SK-N-SH (cell line): ENCODE data around the gene AEBP2. TPM values are rescaled to one million over a fixed set of nuclear protein-coding genes. Genes with fewer than 3 reads are reported as not detected.
A peak's percentile ranks its signal among the peaks of the same experiment; 100 is the strongest.

Experiments
- CTCF ChIA-PET: fragments of 300-600, 350-600 bp; formaldehyde crosslinking; extraction: SDS; loops from one replicate; lab custom pipeline; 2021; lab: Yijun Ruan, JAX
- POLR2A ChIA-PET: fragments of 350-600 bp; sonication (Branson Sonifier 250); formaldehyde crosslinking; extraction: SDS; loops from one replicate; lab custom pipeline; 2020; ENCODE audit warnings: antibody characterized with exemption, inconsistent platforms; lab: Yijun Ruan, JAX
- DNase-seq: peaks from one replicate; pipeline ENCODE4 v3.0.0; 2012
- H2AFZ ChIP-seq: fragments of 200-600 bp; sonication (generic); 2 replicates; pipeline ENCODE4 v1.8.1; 2016; ENCODE audit warnings: antibody characterized with exemption, mild to moderate bottlenecking, low read depth
- H3F3A ChIP-seq: fragments of 200-600 bp; sonication (generic); replicated peaks from 2 replicates; pipeline ENCODE3; 2016; ENCODE audit warnings: antibody characterized with exemption, mild to moderate bottlenecking; ENCODE audit not compliant: insufficient read depth
- H3K27ac ChIP-seq, 2 experiments: fragments of 200-500 bp in 1 of 2; fragments of 200-600 bp in 1 of 2; sonication (Bioruptor generic) in 1 of 2; sonication (generic), shearing (Covaris generic) in 1 of 2; 2 replicates each; pipeline versions ENCODE4 v1.5.1 to v1.6.1; 2014 to 2016; ENCODE audit warnings: low read depth in 2 of 2, inconsistent platforms in 1 of 2, low read length in 1 of 2, mild to moderate bottlenecking in 1 of 2, mixed read lengths in 1 of 2
- H3K27me3 ChIP-seq: fragments of 200-600 bp; sonication (generic), shearing (Covaris generic); 2 replicates; pipeline ENCODE4 v1.6.1; 2016; ENCODE audit warnings: mixed run types; ENCODE audit not compliant: insufficient read depth
- H3K36me3 ChIP-seq, 2 experiments: fragments of 200-500 bp in 1 of 2; fragments of 200-600 bp in 1 of 2; sonication (Bioruptor generic) in 1 of 2; sonication (generic) in 1 of 2; replicated peaks in 1 of 2; 2 replicates each; pipeline versions ENCODE3 to v1.5.1; 2014 to 2016; ENCODE audit warnings: low read length in 1 of 2, mild to moderate bottlenecking in 1 of 2; ENCODE audit not compliant: insufficient read depth in 2 of 2, control insufficient read depth in 1 of 2
- H3K4me1 ChIP-seq, 2 experiments: fragments of 200-500 bp in 1 of 2; fragments of 200-600 bp in 1 of 2; sonication (Bioruptor generic) in 1 of 2; sonication (generic), shearing (Covaris generic) in 1 of 2; 2 replicates each; pipeline versions ENCODE4 v1.5.1 to v1.6.1; 2014 to 2016; ENCODE audit warnings: low read depth in 1 of 2, low read length in 1 of 2, mixed run types in 1 of 2; ENCODE audit not compliant: insufficient read depth in 2 of 2, control insufficient read depth in 1 of 2
- H3K4me2 ChIP-seq: fragments of 200-600 bp; sonication (generic), shearing (Covaris generic); 2 replicates; pipeline ENCODE4 v1.6.1; 2017; ENCODE audit warnings: mixed run types
- H3K4me3 ChIP-seq, 2 experiments: fragments of 200-500 bp in 1 of 2; fragments of 200-600 bp in 1 of 2; sonication (Bioruptor generic) in 1 of 2; sonication (generic), shearing (Covaris generic) in 1 of 2; 2 replicates each; pipeline versions ENCODE4 v1.5.1 to v1.8.1; 2014 to 2016; ENCODE audit warnings: low read depth in 2 of 2, inconsistent platforms in 1 of 2, low read length in 1 of 2, mild to moderate bottlenecking in 1 of 2, mixed read lengths in 1 of 2, moderate library complexity in 1 of 2
- H3K79me2 ChIP-seq: fragments of 200-600 bp; sonication (generic); 2 replicates; pipeline ENCODE4 v1.8.1; 2017; ENCODE audit warnings: mild to moderate bottlenecking; ENCODE audit not compliant: insufficient read depth
- H3K9ac ChIP-seq: fragments of 200-600 bp; sonication (generic); 2 replicates; pipeline ENCODE4 v1.6.1; 2017; ENCODE audit warnings: mixed run types
- H3K9me2 ChIP-seq: fragments of 200-600 bp; sonication (generic); 2 replicates; pipeline ENCODE4 v1.6.1; 2017; ENCODE audit warnings: mixed run types
- H3K9me3 ChIP-seq: fragments of 200-600 bp; sonication (generic); 2 replicates; pipeline ENCODE4 v1.6.1; 2017; ENCODE audit warnings: mixed run types, mild to moderate bottlenecking, moderate library complexity
- H4K20me1 ChIP-seq: fragments of 200-600 bp; sonication (generic); 2 replicates; pipeline ENCODE4 v1.6.1; 2017; ENCODE audit warnings: mild to moderate bottlenecking, mixed run types; ENCODE audit not compliant: insufficient read depth
- EP300 ChIP-seq, 2 experiments: IDR thresholded peaks; 2 replicates each; pipeline versions ENCODE4 v1.4.0 to v1.6.1; 2012; ENCODE audit warnings: borderline replicate concordance in 1 of 2, low read depth in 1 of 2, low read length in 1 of 2
- FOSL2 ChIP-seq: IDR thresholded peaks from 2 replicates; pipeline ENCODE4 v1.4.0; 2012; ENCODE audit warnings: low read depth, mild to moderate bottlenecking, moderate library complexity, borderline replicate concordance
- GABPA ChIP-seq: IDR thresholded peaks from 2 replicates; pipeline ENCODE4 v1.4.0; 2012; ENCODE audit warnings: low read depth, mild to moderate bottlenecking
- GATA2 ChIP-seq: sonication (generic); formaldehyde crosslinking; IDR thresholded peaks from 2 replicates; pipeline ENCODE4 v1.5.0; 2020; ENCODE audit warnings: mild to moderate bottlenecking, missing genetic modification reagents
- IRF3 ChIP-seq: fragments of 150-350 bp; IDR thresholded peaks from 2 replicates; pipeline ENCODE4 v1.6.1; 2016; ENCODE audit warnings: mild to moderate bottlenecking, low read depth, low read length
- JUND ChIP-seq: IDR thresholded peaks from 2 replicates; pipeline ENCODE4 v1.4.0; 2012
- MAX ChIP-seq: IDR thresholded peaks from 2 replicates; pipeline ENCODE4 v1.4.0; 2012; ENCODE audit warnings: low read depth
- MEF2A ChIP-seq: IDR thresholded peaks from 2 replicates; pipeline ENCODE4 v1.4.0; 2012; ENCODE audit warnings: low read depth, borderline replicate concordance
- MXI1 ChIP-seq: IDR thresholded peaks from 2 replicates; pipeline ENCODE4 v1.6.1; 2012; ENCODE audit warnings: mild to moderate bottlenecking, low read depth, low read length, improper control_type of control experiment
- PBX3 ChIP-seq: IDR thresholded peaks from 2 replicates; pipeline ENCODE4; 2012
- RAD21 ChIP-seq: IDR thresholded peaks from 2 replicates; pipeline ENCODE4 v1.6.1; 2012; ENCODE audit warnings: mild to moderate bottlenecking, low read length
- REST ChIP-seq: IDR thresholded peaks from 2 replicates; pipeline ENCODE4 v1.6.1; 2012; ENCODE audit warnings: mild to moderate bottlenecking, low read depth, low read length, moderate library complexity
- RXRA ChIP-seq: IDR thresholded peaks from 2 replicates; pipeline ENCODE4 v1.4.0; 2012; ENCODE audit warnings: low read depth, mild to moderate bottlenecking, borderline replicate concordance
- SIN3A ChIP-seq: IDR thresholded peaks from 2 replicates; pipeline ENCODE4 v1.6.1; 2012; ENCODE audit warnings: low read depth, mild to moderate bottlenecking, low read length, moderate library complexity, borderline replicate concordance
- SMC3 ChIP-seq: IDR thresholded peaks from 2 replicates; pipeline ENCODE4 v1.6.1; 2012; ENCODE audit warnings: low read depth, low read length, improper control_type of control experiment
- TAF1 ChIP-seq: IDR thresholded peaks from 2 replicates; pipeline ENCODE4 v1.6.1; 2012; ENCODE audit warnings: low read depth, mild to moderate bottlenecking, low read length, moderate library complexity, borderline replicate concordance
- TCF12 ChIP-seq: IDR thresholded peaks from 2 replicates; pipeline ENCODE4 v1.4.0; 2012
- USF1 ChIP-seq: IDR thresholded peaks from 2 replicates; pipeline ENCODE4 v1.4.0; 2012; ENCODE audit warnings: low read depth, borderline replicate concordance
- ZBTB33 ChIP-seq: IDR thresholded peaks from 2 replicates; pipeline ENCODE4 v1.4.0; 2012; ENCODE audit warnings: low read depth, borderline replicate concordance
- polyA plus RNA-seq, 3 experiments: library from polyadenylated mRNA; depleted of rRNA; stranded (reverse); fragments of >200 nt; gene quantifications; 2 replicates each; pipeline ENCODE4 v1.2.3, GENCODE V29; 2012

Gene AEBP2
- polyA plus RNA-seq, 1 of the 3 experiments (the other 2 are of a cell fraction), result 10.4 TPM

- TF ChIP-seq REST (no peak), ZBTB33 (no peak), RXRA (no peak), MAX (no peak), TAF1 (no peak)
These were observed 90.8 kb downstream of the AEBP2 start (continued) for GRCh38 chr12:19529951-19530636.

- Histone ChIP-seq H2AFZ (peak overlapping the region; percentile 27; the same call in 1 of the 2 replicates), H4K20me1 (no peaks in the 10 kb centered on the region), H3K4me1 (peaks cover 13 to 14% of the 10 kb centered on the region in 2 experiments; a peak in 3 of 4 replicates), H3K27ac (peak overlapping the region; percentile 82 to 92), H3K4me2 (peak overlapping the region; percentile 35), H3K9me3 (no peaks in the 10 kb centered on the region), H3K27me3 (no peaks in the 10 kb centered on the region), H3K79me2 (no peaks in the 10 kb centered on the region), H3K9ac (no peak overlapping the region), H3K36me3 (peaks cover 0 to 9% of the 10 kb centered on the region in 2 experiments), H3F3A (peaks cover 22% of the 10 kb centered on the region), H3K4me3 (no peak overlapping the region), H3K9me2 (no peaks in the 10 kb centered on the region)
- POLR2A ChIA-PET, result no interaction called here
- DNase-seq, result no peak
- CTCF ChIA-PET, result interaction anchor here (0.7 to 1.9 kb wide), 4 partner anchors 11 to 113 kb away, joined by 3 to 5 read pairs (median 3); no protein-coding TSS in a partner anchor
- TF ChIP-seq FOSL2 (no peak), TCF12 (no peak), RAD21 (no peak), TAF1 (no peak), SMC3 (no peak), JUND (no peak), MAX (no peak), USF1 (no peak), MEF2A (no peak), PBX3 (no peak; the same call in 1 of the 2 replicates), EP300 (IDR thresholded peaks at IDR 0.05; ENCODE audit: borderline replicate concordance in 1 of 2, low read depth in 1 of 2, low read length in 1 of 2) (no peak), IRF3 (no peak), MXI1 (no peak), SIN3A (no peak), GABPA (no peak), GATA2 (CRISPR knock-in tag) (no peak)
These were observed 91.3 kb downstream of the AEBP2 start for GRCh38 chr12:19530637-19531023.
